GM19455 (cell line): Measurements from ENCODE around the gene MRPL17.

Experiments
- ATAC-seq: cut with Tn5 transposase; IDR thresholded peaks from one replicate; pipeline ENCODE4 v1.9.1; 2021; ENCODE audit not compliant: unreplicated experiment

MRPL17 gene

GRCh38 chr11:6634534-6634933 is 48.6 kb downstream of the MRPL17 start:
- ATAC-seq: no peak

GRCh38 chr11:6633422-6634408 is 49.4 kb downstream of the MRPL17 start:
- ATAC-seq: no peak

- ATAC-seq: no peak
Observed at GRCh38 chr11:6632116-6633073, 50.7 kb downstream of the MRPL17 start.

GRCh38 chr11:6631361-6631890 is 51.7 kb downstream of the MRPL17 start:
- no peak for ATAC-seq

GRCh38 chr11:6630632-6631291 is 52.4 kb downstream of the MRPL17 start:
- ATAC-seq: no peak
